SH-SY5Y (cell line): Measurements from ENCODE around the gene BRSK2.

Experiments
- GATA2 ChIP-seq: IDR thresholded peaks from 2 replicates; pipeline ENCODE4 v1.6.1; 2011; ENCODE audit warnings: mild to moderate bottlenecking, low read depth, low read length
- GATA3 ChIP-seq: IDR thresholded peaks from 2 replicates; pipeline ENCODE4 v1.6.1; 2011; ENCODE audit warnings: low read depth, mild to moderate bottlenecking, low read length, moderate library complexity

- TF ChIP-seq GATA2 = no peak
- no peak for TF ChIP-seq GATA3
Measured at GRCh38 chr11:1438967-1439330, 49.2 kb downstream of the BRSK2 start.
